HepG2 (cell line): ENCODE data around the gene BAMBI. TPM values are rescaled to one million over a fixed set of nuclear protein-coding genes. Genes with fewer than 3 reads are reported as not detected.

Experiments used
- CAMTA2 ChIP-seq: sonication (generic); formaldehyde crosslinking; IDR thresholded peaks from 2 replicates; pipeline ENCODE4 v1.4.0; 2020; ENCODE audit warnings: mild to moderate bottlenecking, missing genetic modification reagents, borderline replicate concordance
- ESRRA ChIP-seq: sonication (generic); formaldehyde crosslinking; IDR thresholded peaks from 2 replicates; pipeline ENCODE4 v1.5.1; 2020; ENCODE audit warnings: mild to moderate bottlenecking, low read depth, missing genetic modification reagents
- HCFC1 ChIP-seq: fragments of 150-350 bp; IDR thresholded peaks from 2 replicates; pipeline ENCODE4 v1.6.1; 2014; ENCODE audit warnings: low read depth, low read length
- HDAC6 ChIP-seq: fragments of 200-600 bp; sonication (generic); IDR thresholded peaks from 2 replicates; pipeline ENCODE4 v1.7.0; 2017; ENCODE audit warnings: mild to moderate bottlenecking, antibody characterized with exemption, low read length, low read depth
- IRF2 ChIP-seq: IDR thresholded peaks from 2 replicates; pipeline ENCODE4 v1.6.1; 2018; ENCODE audit warnings: missing genetic modification reagents, missing compliant biosample characterization
- KMT2A ChIP-seq: sonication (generic); formaldehyde crosslinking; IDR thresholded peaks from 2 replicates; pipeline ENCODE4 v1.4.0; 2020; ENCODE audit warnings: missing genetic modification reagents
- MXD1 ChIP-seq: sonication (generic); formaldehyde crosslinking; IDR thresholded peaks from 2 replicates; pipeline ENCODE4 v1.4.0; 2020; ENCODE audit warnings: mild to moderate bottlenecking, missing genetic modification reagents
- MXI1 ChIP-seq: IDR thresholded peaks from 3 replicates; pipeline ENCODE4 v1.6.1; 2012; ENCODE audit warnings: low read depth, low read length, inconsistent platforms, borderline replicate concordance
- TERF1 ChIP-seq: sonication (generic); formaldehyde crosslinking; IDR thresholded peaks from 2 replicates; pipeline ENCODE4 v1.8.0; 2022; ENCODE audit warnings: mild to moderate bottlenecking, missing genetic modification reagents, moderate library complexity
- U2AF2 ChIP-seq: fragments of 200-400 bp; formaldehyde crosslinking; IDR thresholded peaks from 2 replicates; pipeline ENCODE4 v1.6.1; 2017; ENCODE audit warnings: low read depth, mild to moderate bottlenecking, low read length
- ZBTB25 ChIP-seq: IDR thresholded peaks from 2 replicates; pipeline ENCODE4 v1.6.1; 2018; ENCODE audit warnings: missing genetic modification reagents
- ZIK1 ChIP-seq: sonication (generic); formaldehyde crosslinking; IDR thresholded peaks from 2 replicates; pipeline ENCODE4 v1.5.0; 2020; ENCODE audit warnings: mild to moderate bottlenecking, low read depth, missing genetic modification reagents, borderline replicate concordance
- ZNF138 ChIP-seq: sonication (generic); formaldehyde crosslinking; IDR thresholded peaks from 2 replicates; pipeline ENCODE4 v1.5.0; 2020; ENCODE audit warnings: mild to moderate bottlenecking, low read depth, missing genetic modification reagents
- ZNF274 ChIP-seq: sonication (generic); formaldehyde crosslinking; IDR thresholded peaks from 2 replicates; pipeline ENCODE4 v1.5.1; 2020; ENCODE audit warnings: mild to moderate bottlenecking, missing genetic modification reagents
- ZNF275 ChIP-seq: sonication (generic); formaldehyde crosslinking; IDR thresholded peaks from 2 replicates; pipeline ENCODE4 v1.8.0; 2022; ENCODE audit warnings: missing genetic modification reagents, mild to moderate bottlenecking, inconsistent platforms, borderline replicate concordance
- ZNF431 ChIP-seq: sonication (generic); formaldehyde crosslinking; IDR thresholded peaks from 2 replicates; pipeline ENCODE4 v1.9.0; 2022; ENCODE audit warnings: missing genetic modification reagents, low read depth, mild to moderate bottlenecking, borderline replicate concordance
- ZNF501 ChIP-seq: sonication (generic); formaldehyde crosslinking; IDR thresholded peaks from 2 replicates; pipeline ENCODE4 v1.5.1; 2020; ENCODE audit warnings: mild to moderate bottlenecking, moderate library complexity, missing genetic modification reagents
- ZNF646 ChIP-seq: sonication (generic); formaldehyde crosslinking; IDR thresholded peaks from 2 replicates; pipeline ENCODE4 v1.9.0; 2021; ENCODE audit warnings: mild to moderate bottlenecking, missing genetic modification reagents
- polyA plus RNA-seq, 8 experiments: library from polyadenylated mRNA; depleted of rRNA in 3 of 8; stranded (reverse) in 7 of 8; unstranded in 1 of 8; fragments of >200 nt; fragmentation: Illumina TruSeq in 4 of 8; extraction: Trizol in 4 of 8; gene quantifications; 2 replicates each; pipeline versions ENCODE4 v1.2.1 to v1.2.3, GENCODE V29; 2011 to 2016; ENCODE audit warnings: low read depth in 4 of 8, missing spikeins in 1 of 8, mixed read lengths in 1 of 8; ENCODE audit not compliant: insufficient read depth in 1 of 8
- total RNA-seq, 5 experiments: library from RNA; depleted of rRNA; stranded (reverse); fragments of >200 nt; fragmentation: Illumina TruSeq; extraction: Trizol; gene quantifications; 2 replicates each; pipeline ENCODE4 v1.2.3, GENCODE V29; 2016; ENCODE audit warnings: low read depth in 1 of 5

Gene BAMBI
- total and polyA plus RNA-seq, 2 of the 13 experiments (the other 11 are each of a cell fraction or from before 2014, with no cell fraction given) = 12.0 to 23.6 TPM

GRCh38 chr10:28722065-28722803, 44.9 kb downstream of the BAMBI start (continued):
- no peak for TF ChIP-seq ZNF275
- no peak for TF ChIP-seq ZBTB25 (CRISPR knock-in tag)
- no peak for TF ChIP-seq IRF2 (CRISPR knock-in tag)
- peak; percentile 56; the same call in 1 of the 2 replicates for TF ChIP-seq KMT2A (CRISPR knock-in tag)
- no peak for TF ChIP-seq ZNF431 (CRISPR knock-in tag)
- TF ChIP-seq U2AF2 = no peak
- no peak for TF ChIP-seq ZIK1 (CRISPR knock-in tag)
- TF ChIP-seq ESRRA = no peak
- no peak for TF ChIP-seq HCFC1
- TF ChIP-seq TERF1 = no peak
- no peak for TF ChIP-seq ZNF646
- no peak for TF ChIP-seq ZNF501 (CRISPR knock-in tag)
- TF ChIP-seq CAMTA2 (CRISPR knock-in tag) = no peak
- TF ChIP-seq MXI1 = no peak
- TF ChIP-seq HDAC6 = no peak
- no peak for TF ChIP-seq ZNF274 (CRISPR knock-in tag)
- TF ChIP-seq ZNF138 = no peak
- TF ChIP-seq MXD1 = no peak
